ENCODE results near the gene M1AP.

DNA sequence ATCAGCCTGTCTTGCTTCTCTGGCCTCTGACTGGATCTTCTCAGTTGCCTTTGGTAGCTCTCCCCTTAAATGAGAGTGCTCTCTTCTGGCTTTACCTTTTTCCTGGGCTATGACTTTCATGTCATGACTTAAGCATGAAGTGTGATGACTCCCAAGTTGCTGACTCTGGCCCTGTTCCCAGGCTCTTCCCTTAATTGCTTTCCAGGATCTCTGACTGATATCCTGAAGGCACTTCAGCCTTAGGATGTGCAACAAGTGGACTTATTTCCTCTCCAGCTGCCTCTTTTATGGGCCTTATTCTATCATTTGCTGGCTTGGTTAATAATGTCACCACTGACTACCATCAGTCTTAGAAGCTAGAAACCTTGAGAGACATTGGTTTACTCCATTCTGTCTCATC, 23.3 kb upstream of the M1AP start:
- TF ChIP-seq, protein P1, sequence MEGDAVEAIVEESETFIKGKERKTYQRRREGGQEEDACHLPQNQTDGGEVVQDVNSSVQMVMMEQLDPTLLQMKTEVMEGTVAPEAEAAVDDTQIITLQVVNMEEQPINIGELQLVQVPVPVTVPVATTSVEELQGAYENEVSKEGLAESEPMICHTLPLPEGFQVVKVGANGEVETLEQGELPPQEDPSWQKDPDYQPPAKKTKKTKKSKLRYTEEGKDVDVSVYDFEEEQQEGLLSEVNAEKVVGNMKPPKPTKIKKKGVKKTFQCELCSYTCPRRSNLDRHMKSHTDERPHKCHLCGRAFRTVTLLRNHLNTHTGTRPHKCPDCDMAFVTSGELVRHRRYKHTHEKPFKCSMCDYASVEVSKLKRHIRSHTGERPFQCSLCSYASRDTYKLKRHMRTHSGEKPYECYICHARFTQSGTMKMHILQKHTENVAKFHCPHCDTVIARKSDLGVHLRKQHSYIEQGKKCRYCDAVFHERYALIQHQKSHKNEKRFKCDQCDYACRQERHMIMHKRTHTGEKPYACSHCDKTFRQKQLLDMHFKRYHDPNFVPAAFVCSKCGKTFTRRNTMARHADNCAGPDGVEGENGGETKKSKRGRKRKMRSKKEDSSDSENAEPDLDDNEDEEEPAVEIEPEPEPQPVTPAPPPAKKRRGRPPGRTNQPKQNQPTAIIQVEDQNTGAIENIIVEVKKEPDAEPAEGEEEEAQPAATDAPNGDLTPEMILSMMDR (IDR thresholded peaks at IDR 0.05 in 8 of 11, conservative IDR thresholded peaks at IDR 0.05 in 3 of 11), result no peak
- no peak for TF ChIP-seq POLR2AphosphoS5 (IDR thresholded peaks at IDR 0.05)

Data from spleen (tissue), 7 donors.